Stimulated activated naive B cell treated with anti-CD40 and anti-IgM and Interleukin-4, amounts not matched to agents 10 μg/mL and 1 μg/mL and 100 μg/mL, for 72 hours (primary cell): ENCODE data around the gene WWP2.
"Not testable (repeated sequence)": the region's sequence is repeated elsewhere in the genome, so short reads cannot be mapped to it uniquely, and the experiment has no call there.

Experiments
- ATAC-seq, 2 donors: fragments of 150-1000 bp; cut with Tn5 transposase; replicated peaks; 2 replicates each; pipeline ENCODE4 v1.10.0; 2021; ENCODE audit warnings: moderate library complexity in 1 of 2
- DNase-seq: peaks from one replicate; pipeline ENCODE4 v3.0.0; 2021
- H3K27ac Mint-ChIP-seq: one replicate; pipeline ENCODE4 v1.8.0; 2022; ENCODE audit warnings: mild to moderate bottlenecking, mixed read lengths
- H3K27me3 Mint-ChIP-seq, 2 donors: one replicate each; pipeline ENCODE4 v1.8.0; 2022; ENCODE audit warnings: mixed read lengths in 2 of 2
- H3K36me3 Mint-ChIP-seq, 2 donors: one replicate each; pipeline ENCODE4 v1.8.0; 2022; ENCODE audit warnings: mixed read lengths in 2 of 2, mild to moderate bottlenecking in 1 of 2
- H3K4me1 Mint-ChIP-seq, 2 donors: one replicate each; pipeline ENCODE4 v1.8.0; 2022; ENCODE audit warnings: mixed read lengths in 2 of 2, mild to moderate bottlenecking in 1 of 2
- H3K4me3 Mint-ChIP-seq, 2 donors: one replicate each; pipeline ENCODE4 v1.8.0; 2022; ENCODE audit warnings: mild to moderate bottlenecking in 2 of 2, mixed read lengths in 2 of 2, moderate library complexity in 1 of 2
- H3K9me3 Mint-ChIP-seq, 2 donors: one replicate each; pipeline ENCODE4 v1.8.0; 2022; ENCODE audit warnings: mixed read lengths in 2 of 2, mild to moderate bottlenecking in 1 of 2

The WWP2 gene

DNA sequence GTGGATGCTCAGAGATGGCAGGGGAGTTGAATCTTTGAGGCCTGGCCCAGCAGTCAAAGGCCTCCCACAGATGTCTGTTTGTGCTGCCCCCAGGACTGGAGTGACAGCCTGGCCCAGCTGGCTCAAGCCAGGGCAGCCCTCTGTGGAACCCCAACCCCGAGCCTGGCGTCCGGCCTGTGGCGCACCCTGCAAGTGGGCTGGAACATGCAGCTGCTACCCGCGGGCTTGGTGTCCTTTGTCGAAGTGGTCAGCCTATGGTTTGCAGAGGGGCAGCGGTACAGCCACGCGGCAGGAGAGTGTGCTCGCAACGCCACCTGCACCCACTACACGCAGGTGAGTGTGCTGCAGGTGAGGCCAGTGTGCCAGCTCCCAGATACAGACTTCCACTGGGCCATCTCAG, 192.1 kb downstream of the WWP2 start:
- ATAC-seq, H3K27me3 Mint-ChIP-seq, H3K36me3 Mint-ChIP-seq, DNase-seq, H3K27ac Mint-ChIP-seq, H3K4me3 Mint-ChIP-seq, H3K9me3 Mint-ChIP-seq, H3K4me1 Mint-ChIP-seq: not testable (repeated sequence)

DNA sequence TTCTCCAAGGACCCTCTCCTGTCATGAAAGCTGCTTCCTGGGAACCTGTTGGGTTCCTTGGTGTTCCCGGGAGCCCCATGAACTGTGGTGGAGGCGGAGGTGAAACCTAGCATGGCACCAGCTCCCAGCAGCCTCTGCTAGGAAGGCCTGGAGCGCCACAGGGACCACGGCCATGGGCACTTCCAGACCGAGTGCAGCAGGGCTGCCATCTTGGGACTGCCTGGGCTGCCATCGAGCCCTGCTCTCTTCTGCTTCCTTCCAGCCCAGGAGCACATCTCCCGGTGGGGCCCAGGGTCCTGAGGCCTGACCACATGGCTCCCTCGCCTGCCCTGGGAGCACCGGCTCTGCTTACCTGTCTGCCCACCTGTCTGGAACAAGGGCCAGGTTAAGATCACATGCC, 201.2 kb downstream of the WWP2 start:
- not testable (repeated sequence) for DNase-seq, H3K27me3 Mint-ChIP-seq, H3K9me3 Mint-ChIP-seq, ATAC-seq, H3K36me3 Mint-ChIP-seq, H3K4me3 Mint-ChIP-seq, H3K27ac Mint-ChIP-seq, H3K4me1 Mint-ChIP-seq

DNA sequence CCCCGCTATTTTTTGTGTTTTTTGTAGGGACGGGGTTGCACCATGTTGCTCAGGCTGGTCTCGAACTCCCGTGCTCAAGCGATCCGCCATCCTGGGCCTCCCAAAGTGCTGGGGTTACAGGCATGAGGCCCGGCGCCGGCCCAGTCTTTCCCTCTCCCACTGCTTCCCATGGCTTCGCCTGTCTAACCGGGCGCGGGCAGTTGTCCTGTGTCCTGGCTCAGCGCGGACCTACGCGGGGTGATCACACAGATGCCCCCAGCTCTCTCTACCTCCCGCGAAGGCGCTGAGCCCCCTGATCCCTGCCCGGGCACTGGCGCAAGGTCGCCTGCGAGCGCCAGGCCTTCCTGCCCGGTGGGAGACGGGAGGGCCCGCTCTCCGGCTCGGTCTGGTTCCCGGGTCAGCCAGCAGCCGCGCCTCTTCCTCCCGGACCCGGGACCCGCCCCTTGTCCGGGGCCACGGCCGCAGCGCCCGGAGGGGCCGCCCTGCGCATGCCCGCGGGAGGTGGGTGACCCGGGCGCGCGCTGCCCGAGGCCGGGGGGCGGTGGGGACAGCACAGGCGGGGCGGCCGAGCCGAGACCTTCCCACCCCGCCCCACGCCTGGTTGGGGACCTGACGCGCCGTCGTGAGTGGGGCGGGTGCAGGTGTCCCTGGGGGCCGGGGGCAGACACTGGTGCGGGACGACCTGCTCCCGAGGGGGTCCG, 203.0 kb downstream of the WWP2 start:
- not testable (repeated sequence) for H3K9me3 Mint-ChIP-seq, H3K27me3 Mint-ChIP-seq, H3K4me1 Mint-ChIP-seq, H3K27ac Mint-ChIP-seq, H3K36me3 Mint-ChIP-seq, DNase-seq
- peak overlapping the region in 1 of 2 donors; percentile 10 for H3K4me3 Mint-ChIP-seq
- ATAC-seq, result peak; percentile 57 to 64

DNA sequence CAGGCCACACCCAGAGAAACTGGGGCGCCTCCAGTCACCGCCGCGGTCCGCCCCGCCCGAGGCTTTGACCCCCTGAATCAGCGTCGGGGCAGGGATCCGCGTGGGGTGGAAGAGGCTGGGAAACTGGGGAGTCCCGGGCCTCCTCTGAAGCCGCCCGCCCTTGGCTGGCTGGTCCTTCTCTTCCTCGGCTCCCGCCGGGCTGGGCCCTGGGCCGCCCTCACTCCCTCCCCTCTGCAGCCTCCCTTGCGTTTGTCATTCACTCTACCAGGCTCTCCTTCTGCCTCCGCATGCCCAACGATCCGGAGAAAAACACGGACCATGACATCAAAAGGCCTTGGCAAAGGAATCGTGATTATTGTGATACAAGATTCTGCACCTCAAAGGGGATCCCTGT, 203.5 kb downstream of the WWP2 start:
- ATAC-seq, H3K4me1 Mint-ChIP-seq, H3K36me3 Mint-ChIP-seq, H3K4me3 Mint-ChIP-seq, H3K27ac Mint-ChIP-seq, DNase-seq, H3K9me3 Mint-ChIP-seq, H3K27me3 Mint-ChIP-seq: not testable (repeated sequence)

DNA sequence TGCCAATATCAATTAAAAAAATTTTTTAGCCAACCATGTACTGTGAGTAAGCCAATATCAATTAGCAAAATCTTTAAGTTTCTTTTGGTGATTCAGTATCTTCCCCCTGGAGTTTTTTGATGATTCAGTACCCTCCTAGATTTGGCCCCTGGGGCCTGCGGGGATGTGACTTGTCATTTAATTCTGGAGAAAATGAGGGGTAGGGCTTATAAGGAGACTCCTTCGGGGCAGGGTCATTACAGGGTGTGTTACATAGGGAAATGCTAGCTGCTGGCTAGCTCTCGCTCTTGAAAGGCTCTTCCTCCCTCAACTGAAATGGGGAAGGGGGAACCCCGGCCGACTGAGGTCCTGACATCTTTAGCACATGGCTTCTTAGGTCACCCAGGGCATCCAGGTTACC, 205.6 kb downstream of the WWP2 start:
- DNase-seq, H3K36me3 Mint-ChIP-seq, H3K4me3 Mint-ChIP-seq, H3K4me1 Mint-ChIP-seq, H3K27me3 Mint-ChIP-seq, H3K27ac Mint-ChIP-seq, H3K9me3 Mint-ChIP-seq: not testable (repeated sequence)
- peak; percentile 61 to 68 for ATAC-seq

DNA sequence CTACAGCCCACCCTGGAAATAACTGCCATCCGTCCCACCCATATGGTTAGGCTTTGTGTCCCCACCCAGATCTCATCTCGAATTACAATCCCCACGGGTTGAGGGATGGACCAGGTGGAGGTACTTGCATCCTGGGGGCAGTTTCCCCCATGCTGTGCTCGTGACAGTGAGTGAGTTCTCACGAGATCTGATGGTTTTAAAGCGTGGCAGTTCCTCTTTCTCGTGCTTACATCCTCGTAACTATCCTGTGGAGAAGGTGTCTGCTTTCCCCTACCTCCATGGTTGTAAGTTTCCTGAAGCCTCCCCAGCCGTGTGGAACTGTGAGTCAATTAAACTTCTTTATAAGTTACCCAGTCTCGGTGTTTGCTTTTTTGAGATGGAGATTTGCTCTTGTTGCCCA, 206.0 kb downstream of the WWP2 start:
- H3K27me3 Mint-ChIP-seq, DNase-seq, H3K9me3 Mint-ChIP-seq, H3K27ac Mint-ChIP-seq, H3K4me1 Mint-ChIP-seq, H3K36me3 Mint-ChIP-seq, H3K4me3 Mint-ChIP-seq: not testable (repeated sequence)
- ATAC-seq, result peak; percentile 61 to 67

DNA sequence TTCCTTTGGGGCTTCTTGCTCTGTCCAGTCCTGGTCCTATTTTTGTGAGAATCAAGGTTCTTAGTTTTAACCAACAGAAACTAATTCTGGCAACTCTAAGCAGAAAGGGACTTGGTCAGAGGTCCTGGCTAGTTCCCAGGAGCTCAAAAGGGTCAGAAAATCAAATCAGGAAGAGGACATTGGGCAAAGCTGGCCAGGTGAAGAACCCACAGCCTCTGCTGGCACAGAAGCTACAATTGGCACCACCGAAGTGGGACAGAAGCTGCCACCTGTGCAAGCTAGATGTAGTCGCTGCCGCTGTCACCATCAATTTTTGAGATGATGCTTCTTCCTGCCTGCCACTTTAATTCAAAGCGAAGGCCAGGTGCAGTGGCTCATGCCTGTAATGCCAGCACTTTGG, 207.5 kb downstream of the WWP2 start:
- H3K27me3 Mint-ChIP-seq, DNase-seq, H3K27ac Mint-ChIP-seq, H3K36me3 Mint-ChIP-seq, H3K4me1 Mint-ChIP-seq, H3K9me3 Mint-ChIP-seq, ATAC-seq, H3K4me3 Mint-ChIP-seq: not testable (repeated sequence)

DNA sequence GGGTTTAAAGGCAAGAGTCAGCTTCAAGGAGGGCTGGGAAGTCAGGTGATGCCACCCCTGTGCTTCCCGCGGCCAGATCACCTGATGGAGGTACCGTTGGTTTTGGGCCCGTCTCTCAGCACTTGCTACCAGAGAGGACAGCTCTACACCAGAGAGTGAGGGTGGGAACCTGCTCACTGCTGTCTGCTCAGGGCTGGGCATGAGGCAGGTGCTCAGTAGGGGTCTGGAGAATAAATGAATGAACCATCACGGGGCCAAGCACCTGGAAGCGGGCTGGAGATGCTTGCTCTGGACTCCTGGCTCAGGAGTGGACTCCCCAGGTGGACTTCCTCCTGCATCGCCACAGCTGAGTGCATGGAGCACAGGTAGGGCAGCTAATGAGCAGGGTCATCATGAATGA, 210.0 kb downstream of the WWP2 start:
- not testable (repeated sequence) for H3K4me1 Mint-ChIP-seq, H3K27me3 Mint-ChIP-seq, H3K27ac Mint-ChIP-seq, H3K9me3 Mint-ChIP-seq, DNase-seq, ATAC-seq, H3K36me3 Mint-ChIP-seq, H3K4me3 Mint-ChIP-seq

DNA sequence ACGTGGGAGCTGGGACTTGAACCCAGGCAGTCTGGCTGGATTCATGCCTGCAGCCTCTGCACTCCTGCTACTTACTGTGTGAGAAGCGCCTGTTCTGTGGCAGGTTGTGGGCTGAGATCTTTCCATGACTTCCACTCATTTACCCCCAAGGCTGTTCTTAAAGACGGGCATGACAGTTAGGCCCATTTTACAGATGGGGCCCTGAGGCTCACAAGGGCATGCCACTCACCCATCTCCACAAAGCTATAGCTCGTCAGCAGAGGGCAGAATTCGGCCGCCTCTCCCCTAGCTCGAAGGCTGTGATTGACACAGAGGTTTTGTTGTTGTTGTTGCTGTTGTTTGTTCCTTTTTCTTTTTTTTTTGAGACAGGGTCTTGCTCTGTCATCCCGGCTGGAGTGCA, 210.8 kb downstream of the WWP2 start:
- DNase-seq, H3K36me3 Mint-ChIP-seq, H3K4me3 Mint-ChIP-seq, ATAC-seq, H3K27ac Mint-ChIP-seq, H3K9me3 Mint-ChIP-seq, H3K4me1 Mint-ChIP-seq, H3K27me3 Mint-ChIP-seq: not testable (repeated sequence)

DNA sequence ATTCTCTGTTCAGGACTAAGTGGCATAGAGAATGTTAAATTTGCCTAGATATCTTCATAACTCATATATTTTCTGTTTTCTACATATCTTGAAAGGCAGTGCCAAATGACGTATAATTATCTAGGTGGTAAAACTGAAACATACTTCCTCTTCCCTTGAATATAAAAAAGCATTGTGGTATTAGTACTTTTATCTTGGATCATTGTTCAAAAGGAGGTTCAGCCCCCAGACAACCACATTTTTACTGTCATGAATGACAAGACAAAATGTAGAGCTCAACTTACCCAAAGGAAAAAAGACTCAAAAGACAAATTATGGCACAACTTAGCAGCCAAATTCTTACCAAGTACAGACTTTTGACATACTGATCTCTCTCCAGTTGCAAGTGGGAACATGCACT, 223.1 kb downstream of the WWP2 start:
- H3K4me1 Mint-ChIP-seq, H3K27ac Mint-ChIP-seq, H3K27me3 Mint-ChIP-seq, H3K4me3 Mint-ChIP-seq, ATAC-seq, H3K9me3 Mint-ChIP-seq, DNase-seq: not testable (repeated sequence)
- H3K36me3 Mint-ChIP-seq, result peaks cover 8 to 18% of the 10 kb centered on the region in 2 donors
